ENCODE results near the gene CTAG1B.
"Not testable (repeated sequence)": the region's sequence is repeated elsewhere in the genome, so short reads cannot be mapped to it uniquely, and the experiment has no call there.

Gene CTAG1B

DNA sequence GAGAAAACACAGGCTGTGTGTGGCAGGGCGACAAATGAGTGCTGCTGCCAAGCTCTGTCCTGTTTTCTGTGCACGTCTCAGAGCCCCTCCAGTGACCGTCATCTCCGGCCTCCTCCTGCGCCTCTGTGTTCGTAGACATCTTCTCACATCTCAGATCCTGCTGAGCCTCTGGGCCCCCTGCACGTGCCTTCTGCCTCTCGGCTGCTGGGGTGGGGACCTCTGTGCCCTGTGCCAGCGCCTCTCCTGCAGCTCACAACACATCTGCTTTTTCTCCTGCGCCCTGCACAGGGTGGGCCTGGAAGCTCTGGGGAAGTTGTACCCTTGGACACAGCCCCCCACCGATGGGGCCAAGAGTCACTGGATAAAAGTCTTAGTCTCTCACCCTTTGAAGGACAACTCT lies 36.7 kb upstream of the CTAG1B start:
- H3K4me3 ChIP-seq (replicated peaks in 1 of 2; ENCODE audit: low read depth in 2 of 2, low read length in 2 of 2): no peak overlapping the region
- TF ChIP-seq CTCF (IDR thresholded peaks at IDR 0.05; ENCODE audit: low read depth, low read length): no peak
- no peak for DNase-seq (ENCODE audit: low read depth in 2 of 2)

DNA sequence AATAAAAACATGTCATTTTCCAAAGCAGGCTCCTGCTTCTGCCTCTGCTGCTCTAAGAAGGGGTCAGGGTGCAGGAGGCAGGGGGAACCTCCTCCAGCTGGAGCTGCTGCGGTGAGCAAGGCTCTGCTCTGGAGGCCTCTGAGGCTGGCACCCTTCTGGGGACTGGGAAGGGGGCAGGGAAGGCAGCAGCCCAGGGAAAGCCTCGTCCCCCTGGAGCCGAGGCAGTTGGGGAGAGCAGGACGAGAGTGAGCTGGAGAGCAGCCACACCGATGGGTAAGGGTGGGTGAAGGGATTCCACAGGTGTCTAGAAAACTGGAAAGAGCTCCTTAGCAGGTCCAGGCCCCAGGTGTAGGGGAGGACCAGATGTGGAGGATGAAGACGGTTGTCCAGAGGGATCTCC lies 36.3 kb upstream of the CTAG1B start:
- no peak for DNase-seq (ENCODE audit: low read depth in 2 of 2)
- no peak for TF ChIP-seq CTCF (IDR thresholded peaks at IDR 0.05; ENCODE audit: low read depth, low read length)
- H3K4me3 ChIP-seq (replicated peaks in 1 of 2; ENCODE audit: low read depth in 2 of 2, low read length in 2 of 2): no peak overlapping the region

GRCh38 chrX:154654925-154655324 lies 35.8 kb upstream of the CTAG1B start:
- H3K4me3 ChIP-seq (replicated peaks in 1 of 2; ENCODE audit: low read depth in 2 of 2, low read length in 2 of 2): no peak overlapping the region
- no peak for DNase-seq (ENCODE audit: low read depth in 2 of 2)
- no peak for TF ChIP-seq CTCF (IDR thresholded peaks at IDR 0.05; ENCODE audit: low read depth, low read length)

GRCh38 chrX:154654372-154654771 lies 35.3 kb upstream of the CTAG1B start:
- H3K4me3 ChIP-seq (replicated peaks in 1 of 2; ENCODE audit: low read depth in 2 of 2, low read length in 2 of 2): no peak overlapping the region
- no peak for DNase-seq (ENCODE audit: low read depth in 2 of 2)
- TF ChIP-seq CTCF (IDR thresholded peaks at IDR 0.05; ENCODE audit: low read depth, low read length): no peak

DNA sequence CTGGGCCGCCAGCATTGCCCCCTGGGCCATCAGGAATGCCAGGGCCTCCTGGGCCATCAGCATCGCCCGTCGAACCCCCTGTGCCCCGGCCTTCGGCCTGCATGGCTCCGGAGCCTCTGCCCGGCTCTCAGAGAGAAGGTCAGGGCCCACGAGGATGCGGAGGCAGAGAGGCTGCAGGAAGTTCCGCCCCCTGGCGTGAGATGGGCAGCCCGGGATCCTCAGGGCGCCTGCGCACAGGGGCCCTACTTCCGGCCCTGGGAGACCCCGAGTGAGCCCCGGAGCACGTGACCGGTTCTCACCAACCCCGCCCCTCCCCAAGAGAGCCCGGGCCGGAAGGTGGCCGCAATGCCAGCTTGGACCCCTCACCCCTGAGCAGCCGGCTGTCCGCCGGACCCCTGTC lies 34.3 kb upstream of the CTAG1B start, which contains the start of gene CTAG2:
TSS of gene CTAG2 (minus strand) at position 167 of the 400 bp plus-strand sequence. CDS start at position 103, 64 bp downstream.
- H3K4me3 ChIP-seq (replicated peaks in 1 of 2; ENCODE audit: low read depth in 2 of 2, low read length in 2 of 2); DNase-seq (ENCODE audit: low read depth in 2 of 2): not testable (repeated sequence)

- TF ChIP-seq CTCF (IDR thresholded peaks at IDR 0.05; ENCODE audit: low read depth, low read length): no peak
- no peak overlapping the region for H3K4me3 ChIP-seq (replicated peaks in 1 of 2; ENCODE audit: low read depth in 2 of 2, low read length in 2 of 2)
- no peak for DNase-seq (ENCODE audit: low read depth in 2 of 2)
Measured at GRCh38 chrX:154653048-154653401, 33.9 kb upstream of the CTAG1B start.

DNA sequence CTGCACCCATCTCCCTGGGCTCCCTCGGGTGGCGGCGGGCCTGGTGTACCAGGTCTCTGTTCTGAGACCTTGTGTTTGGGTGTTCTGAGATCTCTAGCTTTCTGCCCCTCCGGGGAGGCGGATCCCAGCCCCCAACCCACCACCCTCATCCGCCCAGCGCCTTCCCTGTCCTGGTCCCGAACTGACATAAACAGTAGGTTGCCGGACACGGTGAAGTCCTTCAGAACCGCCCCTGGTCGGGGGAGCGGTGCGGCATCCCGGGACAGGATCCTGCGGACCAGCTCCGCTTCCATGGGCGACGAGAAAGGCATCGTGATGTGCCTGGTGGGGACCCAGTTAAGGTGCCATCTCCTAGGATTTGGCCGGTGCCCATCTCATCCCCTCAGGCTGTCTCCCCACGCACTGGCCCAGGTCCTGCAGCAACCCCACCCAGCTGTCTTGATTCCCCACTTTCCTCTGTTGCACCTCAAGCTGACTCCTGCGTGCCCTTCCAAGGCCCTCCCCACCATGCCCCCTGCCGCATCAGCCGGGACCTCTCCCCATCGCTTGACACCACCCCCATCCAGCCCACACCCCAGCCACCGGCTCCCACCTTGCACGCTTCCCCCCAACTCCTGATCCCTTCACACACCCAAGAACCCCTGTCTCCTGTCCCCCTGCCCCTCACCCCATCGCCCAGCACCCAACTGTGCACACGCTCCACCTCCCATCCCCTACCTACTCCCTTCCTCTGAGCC lies 33.4 kb upstream of the CTAG1B start:
- H3K4me3 ChIP-seq (replicated peaks in 1 of 2; ENCODE audit: low read depth in 2 of 2, low read length in 2 of 2): no peak overlapping the region
- no peak for DNase-seq (ENCODE audit: low read depth in 2 of 2)
- no peak for TF ChIP-seq CTCF (IDR thresholded peaks at IDR 0.05; ENCODE audit: low read depth, low read length)
